CD4-positive, alpha-beta T cell treated with Interleukin-21 for 1 hour (primary cell): ENCODE data around the gene BTNL8.
A peak's percentile ranks its signal among the peaks of the same experiment; 100 is the strongest.

ENCODE experiments used
- DNase-seq: peaks from one replicate; pipeline ENCODE4 v3.0.0-alpha.2; 2020

The BTNL8 gene, protein sequence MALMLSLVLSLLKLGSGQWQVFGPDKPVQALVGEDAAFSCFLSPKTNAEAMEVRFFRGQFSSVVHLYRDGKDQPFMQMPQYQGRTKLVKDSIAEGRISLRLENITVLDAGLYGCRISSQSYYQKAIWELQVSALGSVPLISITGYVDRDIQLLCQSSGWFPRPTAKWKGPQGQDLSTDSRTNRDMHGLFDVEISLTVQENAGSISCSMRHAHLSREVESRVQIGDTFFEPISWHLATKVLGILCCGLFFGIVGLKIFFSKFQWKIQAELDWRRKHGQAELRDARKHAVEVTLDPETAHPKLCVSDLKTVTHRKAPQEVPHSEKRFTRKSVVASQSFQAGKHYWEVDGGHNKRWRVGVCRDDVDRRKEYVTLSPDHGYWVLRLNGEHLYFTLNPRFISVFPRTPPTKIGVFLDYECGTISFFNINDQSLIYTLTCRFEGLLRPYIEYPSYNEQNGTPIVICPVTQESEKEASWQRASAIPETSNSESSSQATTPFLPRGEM

DNA sequence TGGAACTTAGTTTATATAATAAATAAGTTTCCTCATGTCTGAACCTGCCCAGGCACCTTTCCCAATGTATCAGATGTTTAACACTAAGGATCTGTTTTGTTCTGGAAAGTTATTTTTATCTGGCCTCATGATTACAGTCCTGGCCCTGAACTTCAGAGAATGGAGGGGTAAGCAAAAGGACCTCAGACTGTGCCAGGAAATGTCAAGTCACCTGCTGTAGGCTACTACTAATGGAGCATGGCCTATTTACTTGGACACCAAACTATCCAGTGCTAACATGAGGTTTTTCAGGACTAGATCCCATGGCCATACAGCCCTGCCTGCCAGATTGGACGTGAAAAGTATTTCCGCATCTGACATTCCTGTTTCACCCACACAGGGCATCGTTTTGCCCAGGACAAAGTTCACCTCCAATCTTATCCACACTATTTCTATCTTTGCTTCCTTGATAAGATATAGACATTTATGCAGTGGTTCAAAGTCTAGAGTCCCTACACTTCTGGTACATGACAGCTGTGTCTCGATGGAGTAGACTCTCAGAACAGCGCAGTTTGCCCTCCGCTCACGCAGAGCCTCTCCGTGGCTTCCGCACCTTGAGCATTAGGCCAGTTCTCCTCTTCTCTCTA is at the start of gene BTNL8:
BTNL8 (plus strand) TSS at position 539 of the 626 bp plus-strand sequence. CDS start 152 bp downstream, outside the sequence.
- no peak for DNase-seq

DNA sequence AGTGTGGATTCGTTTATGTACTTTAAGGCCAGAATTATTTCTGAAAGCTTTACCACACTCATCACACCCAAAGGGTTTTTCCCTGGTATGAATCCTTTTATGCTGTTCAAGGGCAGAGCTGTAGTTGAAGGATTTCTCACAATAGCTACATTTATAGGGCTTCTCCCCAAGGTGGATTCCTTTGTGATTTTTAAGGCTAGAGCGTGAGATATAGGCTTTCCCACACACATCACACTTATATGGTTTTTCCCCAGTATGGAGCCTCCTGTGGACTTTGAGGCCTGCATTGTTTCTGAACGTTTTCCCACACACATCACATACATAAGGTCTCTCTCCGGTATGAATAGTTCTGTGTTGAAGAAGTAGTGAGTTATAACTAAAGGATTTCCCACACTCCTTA is 49.1 kb upstream of the BTNL8 start:
- no peak for DNase-seq

DNA sequence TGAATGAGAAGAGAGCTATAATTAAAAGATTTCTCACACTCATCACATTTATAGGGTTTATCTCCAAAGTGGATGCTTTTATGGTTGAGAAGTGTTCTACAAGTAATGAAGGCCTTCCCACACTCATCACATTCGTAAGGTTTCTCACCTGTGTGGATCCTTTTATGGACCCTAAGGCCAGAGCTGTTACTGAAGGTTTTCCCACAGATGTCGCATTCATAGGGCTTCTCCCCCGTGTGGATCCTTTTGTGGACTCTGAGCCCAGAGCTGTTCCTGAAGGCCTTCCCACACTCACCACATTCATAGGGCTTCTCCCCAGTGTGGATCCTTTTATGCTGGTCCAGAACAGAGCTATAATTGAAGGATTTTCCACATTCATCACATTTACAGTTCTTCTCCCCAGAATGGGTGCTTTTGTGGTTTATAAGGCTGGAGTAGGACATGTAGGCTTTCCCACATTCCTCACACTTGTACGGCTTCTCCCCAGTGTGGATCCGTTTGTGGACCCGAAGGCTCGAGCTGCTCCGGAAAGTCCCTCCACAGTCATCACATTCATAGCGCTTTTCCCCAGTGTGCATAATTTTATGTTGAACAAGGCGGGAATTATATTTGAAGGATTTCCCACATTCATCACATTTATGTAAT is 48.4 kb upstream of the BTNL8 start:
- DNase-seq: no peak

DNA sequence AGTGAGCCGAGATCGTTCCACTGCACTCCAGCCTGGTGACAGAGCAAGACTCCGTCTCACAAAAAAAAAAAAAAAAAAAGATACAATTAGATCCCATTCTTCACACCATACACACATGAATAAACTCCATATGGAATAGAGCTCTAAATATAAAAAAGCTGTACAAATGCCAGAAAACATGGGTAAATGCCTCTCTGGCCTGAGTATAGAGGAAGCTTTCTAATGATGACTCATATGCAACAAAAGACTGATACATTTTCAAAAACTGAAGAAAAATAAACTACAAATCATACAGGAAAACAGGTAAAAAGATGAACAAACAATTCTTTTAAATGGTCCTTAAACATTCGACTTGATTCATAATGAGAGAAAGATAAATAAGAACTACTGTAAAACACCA is 46.5 kb upstream of the BTNL8 start:
- no peak for DNase-seq

DNA sequence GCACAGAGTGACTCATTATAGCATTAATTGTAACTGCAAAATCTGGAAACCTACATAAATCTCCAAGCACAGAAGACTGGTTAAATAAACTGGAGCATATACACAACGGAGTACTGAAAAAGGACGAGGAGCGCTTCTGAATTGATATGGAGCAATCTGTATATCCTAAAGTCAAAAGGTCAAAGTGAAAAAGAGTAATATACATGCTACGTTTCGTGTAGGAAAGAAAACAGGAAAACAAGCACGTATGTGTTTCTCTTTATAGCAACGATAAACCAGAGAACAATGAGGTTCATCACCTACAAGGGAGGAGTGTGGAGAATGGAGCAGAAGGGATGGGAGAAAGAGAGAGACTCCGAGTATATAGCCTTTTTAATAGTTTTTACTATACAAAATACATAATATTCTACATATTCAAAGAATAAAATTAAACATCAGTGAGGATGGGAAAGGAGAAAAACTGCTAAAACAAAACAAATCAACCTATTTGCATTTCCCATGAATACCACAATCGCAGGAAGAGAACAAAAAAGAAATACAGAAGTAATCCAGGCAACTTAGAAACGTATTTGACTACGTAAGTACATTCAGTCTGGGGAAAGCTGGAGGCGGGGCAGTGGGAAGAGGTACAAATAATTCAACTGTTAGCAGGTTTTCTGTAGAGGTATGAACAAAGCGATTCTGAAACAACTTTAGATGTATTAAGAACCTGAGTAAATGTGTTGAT is 45.7 kb upstream of the BTNL8 start:
- DNase-seq: no peak

DNA sequence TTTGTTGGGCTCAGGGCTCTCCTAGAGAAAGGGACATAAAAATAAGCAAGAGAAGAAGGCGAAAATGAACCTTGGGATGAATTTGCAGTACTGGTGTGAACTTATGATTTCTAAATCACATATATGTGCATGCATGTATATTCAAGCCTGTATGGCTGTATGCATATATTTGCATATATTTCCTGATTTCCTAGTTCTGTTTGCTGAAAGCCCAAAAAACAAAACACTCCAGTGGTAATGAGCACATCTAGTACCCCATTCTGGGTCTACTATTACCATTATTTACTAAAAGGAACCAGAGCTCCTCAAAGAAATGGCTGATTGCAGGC is 45.1 kb upstream of the BTNL8 start:
- DNase-seq: no peak

DNA sequence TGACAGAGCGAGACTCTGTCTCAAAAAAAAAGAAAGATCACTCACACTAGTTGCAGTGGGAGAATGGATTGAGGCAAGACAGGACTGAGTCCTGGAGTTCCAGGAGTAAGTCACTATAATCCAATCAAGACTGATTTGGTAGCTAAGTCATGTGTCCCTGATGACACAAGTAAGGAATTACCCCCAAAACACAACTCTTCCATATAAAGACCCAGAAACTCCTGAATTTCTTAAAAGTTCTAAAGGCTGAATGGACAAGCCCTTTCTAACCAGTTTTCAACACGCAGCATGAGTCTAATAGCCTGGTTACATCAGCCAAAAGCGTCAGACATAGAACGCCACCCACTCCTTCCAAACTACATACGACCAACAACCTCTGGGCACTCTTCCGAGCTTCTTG is 40.4 kb upstream of the BTNL8 start:
- no peak for DNase-seq

DNA sequence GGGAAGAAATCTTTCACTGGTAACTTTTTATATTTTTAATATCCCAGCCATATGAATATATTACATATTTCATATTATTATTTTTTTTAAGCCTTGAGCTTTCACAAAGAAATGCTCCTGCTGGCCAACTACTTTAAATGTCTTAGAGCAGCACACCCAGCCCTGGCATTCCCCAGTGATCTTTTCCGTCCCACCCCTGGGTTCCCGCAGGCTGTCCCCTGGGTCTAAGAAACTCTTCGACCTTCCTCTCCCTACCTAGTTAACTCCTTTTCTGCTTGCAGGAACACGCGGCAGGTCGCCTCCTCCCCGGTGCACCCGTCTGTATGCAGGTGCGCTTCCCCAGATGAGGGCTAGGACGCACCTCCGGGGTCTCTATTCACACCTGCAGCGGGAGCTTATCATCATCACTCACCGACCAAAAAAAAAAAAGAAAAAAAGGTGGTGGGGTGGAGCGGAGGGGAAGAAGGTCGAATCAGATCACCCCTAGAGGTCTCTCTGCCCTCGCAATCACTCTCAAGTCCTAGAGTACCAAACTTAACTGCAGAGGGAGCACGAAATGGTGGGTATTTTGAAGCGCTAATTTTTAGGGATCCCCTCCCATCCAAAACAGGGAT is 38.6 kb upstream of the BTNL8 start:
- peak; percentile 74 for DNase-seq

DNA sequence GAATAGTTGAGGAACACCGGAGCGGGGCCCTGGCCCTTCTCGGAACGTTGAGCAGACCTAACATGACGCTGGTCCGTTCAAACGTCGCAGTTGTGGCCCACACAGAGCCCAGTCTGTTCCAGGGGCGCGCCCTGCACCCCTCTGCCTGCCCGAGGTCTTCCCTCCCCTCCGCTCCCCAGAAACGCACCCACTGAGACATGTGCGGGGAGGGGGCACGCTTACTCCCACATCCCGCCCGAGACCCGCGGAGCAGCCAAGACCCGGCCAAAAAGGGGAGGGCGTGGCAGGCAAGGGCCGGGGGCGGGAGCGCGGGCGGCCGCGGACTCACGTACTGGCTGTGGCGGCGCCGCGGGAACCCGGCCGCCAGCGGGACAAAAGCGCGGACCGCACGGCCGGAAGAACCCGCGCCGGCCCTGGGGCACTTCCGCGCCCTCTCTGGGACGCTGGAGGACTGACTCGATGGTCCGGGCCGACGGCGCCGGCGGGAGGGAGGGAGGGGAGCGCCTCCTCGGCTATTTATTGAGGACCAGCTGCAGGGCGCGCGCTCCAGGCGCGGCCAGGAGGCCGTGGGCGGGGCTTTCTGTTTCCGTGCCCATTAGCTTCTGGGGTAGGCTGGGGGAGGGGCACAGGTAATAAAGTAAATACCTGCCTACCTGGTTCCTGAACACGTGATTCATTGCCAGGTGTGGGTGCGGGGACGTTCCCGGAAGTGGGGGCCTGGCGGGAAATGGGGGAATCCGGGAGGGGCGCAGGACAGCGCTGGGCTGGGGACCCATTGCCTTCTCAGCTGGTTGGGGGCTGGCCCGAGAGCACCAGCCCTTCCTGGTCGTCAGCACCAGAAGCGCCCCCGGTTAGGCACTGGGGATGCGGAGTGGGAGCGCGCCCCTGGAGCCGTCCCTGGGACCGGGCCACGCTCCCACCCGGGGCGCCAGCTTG is 37.8 kb upstream of the BTNL8 start, which contains the start of gene ZFP62:
ZFP62 (minus strand) TSS at position 390 of the 936 bp plus-strand sequence; CDS start at position 333, 57 bp downstream.
- DNase-seq: peak; percentile 92

DNA sequence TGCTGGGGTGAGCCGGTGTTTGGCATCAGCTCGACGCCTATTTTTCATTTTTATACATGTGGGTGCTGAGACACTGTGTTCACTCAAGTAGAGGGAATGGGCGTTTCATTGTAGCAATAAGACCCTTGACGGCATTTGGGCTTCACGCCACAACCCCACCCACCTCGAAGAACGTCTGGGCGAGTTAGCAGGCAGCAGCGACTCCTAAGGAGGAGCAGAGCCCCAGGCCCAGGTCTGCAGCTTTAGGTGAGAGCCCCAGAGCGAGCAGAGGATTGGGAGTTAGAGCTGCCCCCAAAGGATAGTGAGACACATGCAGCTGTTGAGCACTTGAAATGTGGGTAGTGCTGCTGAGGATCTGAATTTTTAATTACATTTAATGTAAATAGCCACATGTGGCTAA is 36.3 kb upstream of the BTNL8 start:
- DNase-seq: no peak

DNA sequence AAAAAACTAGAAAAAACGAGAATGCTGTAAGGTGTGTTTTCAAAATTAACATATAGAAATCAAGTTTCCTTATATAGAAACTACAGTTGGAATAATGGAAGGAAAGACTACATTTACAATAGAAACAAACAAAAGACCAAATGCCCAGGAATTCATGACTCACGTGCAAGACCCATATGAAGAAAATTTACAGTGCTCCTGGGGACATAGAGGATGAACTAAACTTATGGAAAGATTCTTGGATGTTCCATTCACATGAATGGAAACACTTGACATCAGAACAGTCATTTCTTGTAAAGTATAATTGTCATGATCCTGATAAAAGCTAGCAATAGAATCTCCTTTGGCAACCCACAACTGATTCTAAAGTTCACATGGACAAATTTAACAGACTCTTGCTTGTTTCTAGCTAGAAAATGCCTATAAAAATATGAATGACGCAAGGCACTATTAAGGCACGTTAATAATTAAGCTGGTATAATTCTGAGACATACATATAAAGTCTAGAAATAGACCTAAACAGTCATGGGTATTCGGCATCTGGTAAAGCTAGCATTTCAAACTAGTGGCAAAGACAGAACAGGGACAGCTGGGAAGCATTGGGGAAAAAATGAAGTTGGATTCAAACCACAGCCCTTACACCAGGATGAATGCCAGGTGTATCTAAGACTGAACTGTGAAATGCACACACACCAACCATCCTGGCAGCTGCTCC is 32.8 kb upstream of the BTNL8 start:
- no peak for DNase-seq

DNA sequence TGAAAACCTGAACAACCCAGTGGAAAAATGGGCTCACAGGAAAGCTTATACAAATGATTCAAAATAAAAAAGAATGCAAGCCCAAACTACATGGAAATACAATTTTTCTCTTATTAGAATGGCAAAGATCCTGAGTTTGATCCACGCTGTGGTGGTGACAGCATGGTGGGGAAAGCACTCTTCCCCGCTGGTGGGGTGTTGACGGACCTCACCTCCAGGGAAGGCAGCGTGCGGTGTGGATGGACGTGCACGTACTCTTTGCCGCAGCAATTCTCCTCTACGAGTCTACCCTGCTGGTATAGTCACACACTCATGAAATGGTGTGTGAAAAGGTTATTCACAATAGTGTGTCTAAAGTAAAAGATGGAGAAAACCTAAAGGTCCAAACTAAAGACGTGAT is 32.0 kb upstream of the BTNL8 start:
- no peak for DNase-seq

DNA sequence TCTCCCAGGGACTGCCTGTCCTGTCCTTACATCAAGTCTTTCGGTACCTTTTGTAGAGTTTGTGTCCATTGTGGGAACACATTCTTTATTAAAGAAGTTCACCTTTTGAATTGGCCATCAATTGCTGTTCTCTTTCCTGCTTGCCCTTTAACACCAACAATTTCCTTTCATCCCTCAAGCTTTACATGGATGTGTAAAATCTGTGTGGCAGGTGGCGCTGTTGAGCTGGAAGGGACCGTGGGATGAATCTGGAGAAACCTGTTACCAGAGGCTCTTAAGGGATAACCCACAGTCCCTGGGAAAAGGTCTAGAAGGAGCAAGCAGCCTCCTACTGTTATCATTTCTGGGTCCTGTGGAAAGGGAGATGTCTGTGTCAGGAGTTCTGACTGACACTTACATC is 30.0 kb upstream of the BTNL8 start:
- DNase-seq: peak; percentile 60

DNA sequence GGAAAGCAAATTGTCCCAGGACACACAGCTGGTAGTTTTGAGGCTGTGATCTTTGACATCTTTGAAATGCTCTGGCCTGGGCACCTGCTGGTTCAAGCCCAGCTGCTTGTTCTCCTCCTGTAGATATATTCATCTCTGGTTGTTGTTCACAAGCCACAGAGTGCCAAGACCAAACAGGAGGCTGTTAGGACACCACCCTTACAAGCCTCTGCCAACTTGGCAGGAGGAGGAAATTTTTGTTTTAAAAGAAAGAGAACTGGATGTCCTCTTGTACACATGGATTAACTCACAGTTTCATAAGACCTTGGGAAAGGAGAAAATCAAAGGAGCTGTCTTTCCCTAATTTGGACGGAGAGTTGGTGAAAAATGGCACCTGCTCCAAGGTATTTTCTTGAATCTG is 29.4 kb upstream of the BTNL8 start:
- no peak for DNase-seq

DNA sequence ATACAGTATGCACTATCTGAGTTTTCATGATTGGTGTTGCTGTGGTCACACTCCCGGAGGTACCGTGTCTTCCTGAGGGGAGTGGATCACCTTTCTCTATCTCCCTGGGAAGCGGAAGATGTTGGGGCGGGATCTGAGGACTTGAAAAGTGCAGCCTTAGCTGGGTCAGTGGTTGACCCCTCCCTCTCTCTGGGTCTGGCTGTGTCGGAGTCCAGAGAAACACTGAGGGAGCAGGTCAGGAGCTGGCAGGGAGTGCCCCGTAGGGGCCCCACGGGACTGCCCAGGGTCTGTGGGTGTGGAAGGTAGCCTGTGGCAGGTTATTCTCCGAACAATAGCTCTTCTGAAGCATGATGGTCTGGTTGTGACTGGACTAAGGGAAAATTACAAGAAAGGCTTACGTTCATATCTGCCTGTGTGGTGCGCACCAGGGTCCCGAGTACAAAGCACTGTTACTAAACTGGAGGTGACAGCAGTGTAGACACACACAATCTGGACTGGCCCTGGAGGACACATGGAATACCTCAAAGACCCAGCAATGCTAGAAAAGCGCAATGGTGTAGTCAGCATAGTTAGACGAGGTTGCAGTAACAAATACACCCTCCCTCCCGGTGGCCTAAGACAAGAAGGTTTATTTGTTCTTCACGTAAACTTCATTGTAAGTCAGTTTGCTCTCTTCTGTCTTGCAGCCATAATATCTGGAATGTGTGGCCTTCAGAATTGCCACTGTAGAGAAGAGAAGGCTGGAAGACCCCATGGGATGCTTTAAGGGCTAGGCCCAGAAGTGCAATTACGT is 28.5 kb upstream of the BTNL8 start:
- DNase-seq: no peak

DNA sequence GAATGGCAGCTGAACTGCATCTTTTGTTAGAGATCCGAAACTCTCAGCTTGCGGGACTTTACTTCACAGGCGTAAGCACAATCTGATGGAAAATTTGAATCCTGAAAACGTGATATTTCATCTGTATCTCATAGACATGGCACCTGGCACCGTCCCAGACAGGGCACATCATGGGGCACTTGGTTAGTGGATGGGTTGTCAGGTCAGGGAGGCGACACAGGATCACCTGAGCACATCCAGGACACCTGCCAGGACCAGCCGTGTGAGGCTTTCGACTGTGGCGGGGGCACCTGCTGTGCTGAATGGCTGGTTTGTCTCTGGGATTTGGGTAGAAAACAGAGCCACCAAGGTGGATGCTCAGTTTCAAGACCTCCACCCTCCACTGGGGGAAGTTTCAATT is 26.5 kb upstream of the BTNL8 start:
- DNase-seq: no peak

DNA sequence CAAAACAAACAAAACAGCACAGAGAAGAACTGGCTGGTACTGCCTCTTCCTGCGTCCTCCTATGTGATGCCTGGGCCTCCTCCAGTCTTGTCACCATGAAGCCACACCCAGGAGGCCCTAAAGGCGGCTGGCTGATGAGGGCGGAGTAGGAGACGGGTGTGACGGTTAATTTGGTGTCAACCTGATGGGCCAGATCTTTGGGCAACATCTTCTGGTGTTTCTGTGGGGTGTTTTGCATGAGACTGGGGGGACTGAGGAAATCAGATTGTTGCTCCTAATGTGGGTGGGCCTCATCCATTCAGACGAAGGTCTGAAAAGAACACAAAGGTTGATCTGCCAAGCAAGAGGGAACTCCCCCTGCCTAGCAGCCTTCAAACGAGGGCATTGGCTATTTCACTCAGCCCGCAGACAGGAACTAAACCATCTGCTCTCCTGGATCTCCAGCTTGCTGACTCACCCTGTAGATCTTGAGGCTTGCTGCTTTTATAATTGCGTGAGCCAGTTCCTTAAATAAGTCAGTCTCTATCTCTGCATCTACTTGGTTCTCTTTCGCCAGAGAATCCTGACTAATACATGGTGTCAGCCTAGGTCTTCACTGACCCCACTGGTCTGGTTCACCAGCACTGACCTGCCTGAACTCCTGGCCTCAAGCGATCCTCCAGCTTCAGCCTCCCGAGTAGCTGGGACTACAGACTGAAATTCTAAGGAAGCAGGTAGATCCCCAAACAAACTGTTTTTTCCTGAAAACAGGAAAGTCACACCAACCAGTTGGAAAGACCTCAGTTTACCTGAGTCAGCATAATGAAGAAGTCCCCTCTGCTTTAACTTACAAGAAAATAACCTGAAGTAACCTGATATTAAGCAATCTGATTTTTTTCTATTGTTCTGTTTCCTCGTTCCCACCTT is 25.1 kb upstream of the BTNL8 start:
- peak; percentile 38 for DNase-seq

DNA sequence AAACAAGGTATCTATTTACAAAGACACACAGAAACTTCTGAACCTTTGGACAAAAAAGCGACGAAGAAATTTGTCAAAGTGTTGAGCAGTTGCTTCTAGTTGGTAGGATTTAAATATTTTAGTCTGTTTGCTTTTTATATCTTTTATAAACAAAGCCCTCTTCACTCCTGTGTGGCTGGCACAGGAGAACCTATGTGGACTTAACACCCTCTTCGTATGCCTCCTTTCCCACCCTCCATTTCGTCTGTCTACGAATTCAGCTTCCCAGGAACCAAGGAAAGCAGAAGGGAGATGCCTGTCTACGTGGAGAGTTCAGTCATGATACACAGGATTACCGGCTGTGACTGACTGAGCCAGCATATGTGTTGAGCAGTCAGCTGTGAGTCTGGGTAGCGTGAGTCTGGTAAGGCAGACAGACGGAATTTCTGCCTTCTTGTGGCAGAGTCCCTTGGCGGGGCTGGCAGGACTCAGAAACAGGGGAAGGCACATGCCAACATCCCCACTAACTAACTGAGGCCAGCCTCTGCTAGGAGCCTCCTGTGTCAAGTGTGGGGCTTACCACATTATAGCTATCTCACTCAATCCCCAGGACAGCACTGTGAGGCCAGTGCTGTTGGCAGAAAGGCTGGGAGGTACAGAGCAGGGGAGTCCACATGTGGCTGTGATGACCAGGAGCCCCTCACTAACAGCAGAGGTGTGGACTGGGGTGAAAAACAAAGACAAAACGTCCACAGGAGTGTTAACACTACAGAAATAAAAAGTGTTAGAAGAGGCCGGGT is 24.0 kb upstream of the BTNL8 start:
- DNase-seq: no peak
